Measurements from ENCODE around the gene MAP6.
"Not testable (repeated sequence)": the region's sequence is repeated elsewhere in the genome, so short reads cannot be mapped to it uniquely, and the experiment has no call there.

Gene MAP6

GRCh38 chr11:75697906-75698581 is 29.2 kb upstream of the MAP6 start:
- no peaks in the 10 kb centered on the region for H3K9me3 ChIP-seq (ENCODE audit: control insufficient read depth, low read length)
- no peak for DNase-seq
- H3K36me3 ChIP-seq (ENCODE audit: control insufficient read depth, insufficient read depth, low read length): no peaks in the 10 kb centered on the region
- H3K4me3 ChIP-seq (ENCODE audit: insufficient read depth, low read depth, low read length, poor library complexity, severe bottlenecking): no peak overlapping the region
- no peaks in the 10 kb centered on the region for H3K27me3 ChIP-seq (replicated peaks; ENCODE audit: control insufficient read depth, insufficient read depth, low read length, poor library complexity, severe bottlenecking)
- H3K4me1 ChIP-seq (ENCODE audit: control insufficient read depth, insufficient read depth, low read length, poor library complexity, severe bottlenecking): no peaks in the 10 kb centered on the region
- no peak overlapping the region for H3K27ac ChIP-seq (ENCODE audit: insufficient read depth, low read length, poor library complexity, severe bottlenecking)

GRCh38 chr11:75691804-75692203 is 23.0 kb upstream of the MAP6 start:
- H3K27ac ChIP-seq (ENCODE audit: insufficient read depth, low read length, poor library complexity, severe bottlenecking): no peak overlapping the region
- H3K4me3 ChIP-seq (ENCODE audit: insufficient read depth, low read depth, low read length, poor library complexity, severe bottlenecking): no peak overlapping the region
- H3K27me3 ChIP-seq (replicated peaks; ENCODE audit: control insufficient read depth, insufficient read depth, low read length, poor library complexity, severe bottlenecking): no peaks in the 10 kb centered on the region
- no peaks in the 10 kb centered on the region for H3K36me3 ChIP-seq (ENCODE audit: control insufficient read depth, insufficient read depth, low read length)
- DNase-seq: no peak
- H3K9me3 ChIP-seq (ENCODE audit: control insufficient read depth, low read length): no peaks in the 10 kb centered on the region
- H3K4me1 ChIP-seq (ENCODE audit: control insufficient read depth, insufficient read depth, low read length, poor library complexity, severe bottlenecking): no peaks in the 10 kb centered on the region

GRCh38 chr11:75689863-75690609 is 21.2 kb upstream of the MAP6 start:
- no peaks in the 10 kb centered on the region for H3K9me3 ChIP-seq (ENCODE audit: control insufficient read depth, low read length)
- H3K27ac ChIP-seq (ENCODE audit: insufficient read depth, low read length, poor library complexity, severe bottlenecking): no peak overlapping the region
- no peak for DNase-seq
- H3K36me3 ChIP-seq (ENCODE audit: control insufficient read depth, insufficient read depth, low read length): no peaks in the 10 kb centered on the region
- no peaks in the 10 kb centered on the region for H3K27me3 ChIP-seq (replicated peaks; ENCODE audit: control insufficient read depth, insufficient read depth, low read length, poor library complexity, severe bottlenecking)
- H3K4me1 ChIP-seq (ENCODE audit: control insufficient read depth, insufficient read depth, low read length, poor library complexity, severe bottlenecking): no peaks in the 10 kb centered on the region
- no peak overlapping the region for H3K4me3 ChIP-seq (ENCODE audit: insufficient read depth, low read depth, low read length, poor library complexity, severe bottlenecking)

GRCh38 chr11:75683856-75684255 is 15.0 kb upstream of the MAP6 start:
- not testable (repeated sequence) for H3K36me3 ChIP-seq (ENCODE audit: control insufficient read depth, insufficient read depth, low read length); H3K4me1 ChIP-seq (ENCODE audit: control insufficient read depth, insufficient read depth, low read length, poor library complexity, severe bottlenecking); H3K9me3 ChIP-seq (ENCODE audit: control insufficient read depth, low read length); DNase-seq; H3K27me3 ChIP-seq (replicated peaks; ENCODE audit: control insufficient read depth, insufficient read depth, low read length, poor library complexity, severe bottlenecking); H3K27ac ChIP-seq (ENCODE audit: insufficient read depth, low read length, poor library complexity, severe bottlenecking); H3K4me3 ChIP-seq (ENCODE audit: insufficient read depth, low read depth, low read length, poor library complexity, severe bottlenecking)

- DNase-seq: no peak
- Histone ChIP-seq H3K27ac (ENCODE audit: insufficient read depth, low read length, poor library complexity, severe bottlenecking) (no peak overlapping the region), H3K27me3 (replicated peaks; ENCODE audit: control insufficient read depth, insufficient read depth, low read length, poor library complexity, severe bottlenecking) (no peaks in the 10 kb centered on the region), H3K4me1 (ENCODE audit: control insufficient read depth, insufficient read depth, low read length, poor library complexity, severe bottlenecking) (no peaks in the 10 kb centered on the region), H3K9me3 (ENCODE audit: control insufficient read depth, low read length) (no peaks in the 10 kb centered on the region), H3K36me3 (ENCODE audit: control insufficient read depth, insufficient read depth, low read length) (no peaks in the 10 kb centered on the region), H3K4me3 (ENCODE audit: insufficient read depth, low read depth, low read length, poor library complexity, severe bottlenecking) (no peak overlapping the region)
These were observed 10.7 kb upstream of the MAP6 start for GRCh38 chr11:75679566-75679965.

- Histone ChIP-seq H3K27me3 (replicated peaks; ENCODE audit: control insufficient read depth, insufficient read depth, low read length, poor library complexity, severe bottlenecking) (no peaks in the 10 kb centered on the region), H3K4me3 (ENCODE audit: insufficient read depth, low read depth, low read length, poor library complexity, severe bottlenecking) (no peak overlapping the region)
These were observed 9.9 kb upstream of the MAP6 start for GRCh38 chr11:75678620-75679259.

GRCh38 chr11:75677909-75678308 is 9.1 kb upstream of the MAP6 start:
- Histone ChIP-seq H3K4me3 (ENCODE audit: insufficient read depth, low read depth, low read length, poor library complexity, severe bottlenecking) (no peak overlapping the region), H3K36me3 (ENCODE audit: control insufficient read depth, insufficient read depth, low read length) (no peaks in the 10 kb centered on the region), H3K27me3 (replicated peaks; ENCODE audit: control insufficient read depth, insufficient read depth, low read length, poor library complexity, severe bottlenecking) (no peaks in the 10 kb centered on the region), H3K9me3 (ENCODE audit: control insufficient read depth, low read length) (no peaks in the 10 kb centered on the region), H3K4me1 (ENCODE audit: control insufficient read depth, insufficient read depth, low read length, poor library complexity, severe bottlenecking) (no peaks in the 10 kb centered on the region), H3K27ac (ENCODE audit: insufficient read depth, low read length, poor library complexity, severe bottlenecking) (no peak overlapping the region)
- no peak for DNase-seq

More at GRCh38 chr11:75678620-75679259, 9.9 kb upstream of the MAP6 start:
- DNase-seq: no peak
- Histone ChIP-seq H3K36me3 (ENCODE audit: control insufficient read depth, insufficient read depth, low read length) (no peaks in the 10 kb centered on the region), H3K4me1 (ENCODE audit: control insufficient read depth, insufficient read depth, low read length, poor library complexity, severe bottlenecking) (no peaks in the 10 kb centered on the region), H3K27ac (ENCODE audit: insufficient read depth, low read length, poor library complexity, severe bottlenecking) (no peak overlapping the region), H3K9me3 (ENCODE audit: control insufficient read depth, low read length) (no peaks in the 10 kb centered on the region)

- no peak for DNase-seq
- Histone ChIP-seq H3K27me3 (replicated peaks; ENCODE audit: control insufficient read depth, insufficient read depth, low read length, poor library complexity, severe bottlenecking) (no peaks in the 10 kb centered on the region), H3K27ac (ENCODE audit: insufficient read depth, low read length, poor library complexity, severe bottlenecking) (no peak overlapping the region), H3K4me1 (ENCODE audit: control insufficient read depth, insufficient read depth, low read length, poor library complexity, severe bottlenecking) (no peaks in the 10 kb centered on the region), H3K9me3 (ENCODE audit: control insufficient read depth, low read length) (no peaks in the 10 kb centered on the region), H3K4me3 (ENCODE audit: insufficient read depth, low read depth, low read length, poor library complexity, severe bottlenecking) (no peak overlapping the region), H3K36me3 (ENCODE audit: control insufficient read depth, insufficient read depth, low read length) (no peaks in the 10 kb centered on the region)
These were observed 8.4 kb upstream of the MAP6 start for GRCh38 chr11:75677275-75677674.

- Histone ChIP-seq H3K27me3 (replicated peaks; ENCODE audit: control insufficient read depth, insufficient read depth, low read length, poor library complexity, severe bottlenecking) (peaks cover 7% of the 10 kb centered on the region), H3K4me1 (ENCODE audit: control insufficient read depth, insufficient read depth, low read length, poor library complexity, severe bottlenecking) (peaks cover under 1% of the 10 kb centered on the region), H3K4me3 (ENCODE audit: insufficient read depth, low read depth, low read length, poor library complexity, severe bottlenecking) (no peak overlapping the region), H3K27ac (ENCODE audit: insufficient read depth, low read length, poor library complexity, severe bottlenecking) (no peak overlapping the region), H3K36me3 (ENCODE audit: control insufficient read depth, insufficient read depth, low read length) (no peaks in the 10 kb centered on the region), H3K9me3 (ENCODE audit: control insufficient read depth, low read length) (no peaks in the 10 kb centered on the region)
- no peak for DNase-seq
These were observed 5.2 kb upstream of the MAP6 start for GRCh38 chr11:75673977-75674582.

Data from effector memory CD4-positive, alpha-beta T cell (primary cell).